GM10248 (cell line): ENCODE results near the gene ILKAP.

Source experiments
- CTCF ChIA-PET: fragments of 300-600 bp; sonication (Branson Sonifier 250); formaldehyde crosslinking; extraction: SDS; loops from one replicate; lab custom pipeline; 2021; ENCODE audit warnings: antibody characterized with exemption; lab: Yijun Ruan, JAX
- POLR2A ChIA-PET: fragments of 350-650 bp; sonication (Branson Sonifier 250); formaldehyde crosslinking; extraction: SDS; loops from one replicate; lab custom pipeline; 2020; ENCODE audit warnings: antibody characterized with exemption; lab: Yijun Ruan, JAX
- DNase-seq: peaks from one replicate; pipeline ENCODE4 v3.0.0; 2012; ENCODE audit errors: extremely low spot score
- CTCF ChIP-seq: IDR thresholded peaks from 2 replicates; pipeline ENCODE4 v1.5.1; 2012; ENCODE audit warnings: mild to moderate bottlenecking, low read depth; ENCODE audit errors: extremely low read depth, missing control alignments, control extremely low read depth

ILKAP gene

GRCh38 chr2:238216651-238217184 is 13.2 kb upstream of the ILKAP start:
- no peak for DNase-seq
- ChIA-PET CTCF (interaction anchor here (2.0 kb wide), 1 partner anchor 46 kb away, joined by 4 read pairs; no protein-coding TSS in a partner anchor), POLR2A (no interaction called here)
- no peak for TF ChIP-seq CTCF

GRCh38 chr2:238207006-238207405 is 3.5 kb upstream of the ILKAP start:
- POLR2A ChIA-PET: interaction anchor here (0.6 kb wide), 1 partner anchor 16 kb away, joined by 6 read pairs; no protein-coding TSS in a partner anchor
- DNase-seq: no peak
- no peak for TF ChIP-seq CTCF
- CTCF ChIA-PET: interaction anchor here (1.1 kb wide), 1 partner anchor 14 kb away, joined by 4 read pairs; no protein-coding TSS in a partner anchor

- POLR2A ChIA-PET: no interaction called here
- TF ChIP-seq CTCF: no peak
- CTCF ChIA-PET: no interaction called here
- no peak for DNase-seq
These were observed 633 bp upstream of the ILKAP start for GRCh38 chr2:238203973-238204683.

- no peak for DNase-seq
- ChIA-PET POLR2A (no interaction called here), CTCF (interaction anchor here (0.8 to 1.1 kb wide), 4 partner anchors 10 to 86 kb away, joined by 3 to 4 read pairs (median 4); no protein-coding TSS in a partner anchor)
- no peak for TF ChIP-seq CTCF
These were observed 985 bp downstream of the ILKAP start for GRCh38 chr2:238202326-238203093.

- TF ChIP-seq CTCF: no peak
- POLR2A ChIA-PET: interaction anchor here (0.7 kb wide), 1 partner anchor 17 kb away, joined by 6 read pairs; no protein-coding TSS in a partner anchor
- no peak for DNase-seq
- CTCF ChIA-PET: no interaction called here
These were observed 13.1 kb downstream of the ILKAP start for GRCh38 chr2:238190445-238190844.
